Common myeloid progenitor, CD34-positive (primary cell): ENCODE data around the gene ATRIP.

ENCODE experiments used
- CTCF ChIA-PET: fragments of 350-600 bp; sonication (Branson Sonifier 250); formaldehyde crosslinking; loops from one replicate; lab custom pipeline; 2021; ENCODE audit warnings: antibody characterized with exemption; lab: Charles Lee
- POLR2A ChIA-PET: fragments of 350-600 bp; sonication (Branson Sonifier 250); formaldehyde crosslinking; loops from one replicate; lab custom pipeline; 2021; ENCODE audit warnings: antibody characterized with exemption; lab: Charles Lee
- DNase-seq, 3 donors: peaks; one replicate each; pipeline versions ENCODE4 v3.0.0 to v3.0.0-alpha.2; 2013
- H3K27ac ChIP-seq, 2 experiments: 1 replicate in 1 of 2; 2 replicates in 1 of 2; pipeline ENCODE4 v1.7.0; 2013; ENCODE audit warnings: inconsistent platforms in 2 of 2, low read length in 2 of 2, mild to moderate bottlenecking in 2 of 2, low read depth in 1 of 2, moderate library complexity in 1 of 2; ENCODE audit not compliant: severe bottlenecking in 2 of 2, insufficient read depth in 1 of 2, poor library complexity in 1 of 2
- H3K27me3 ChIP-seq, 5 experiments: replicated peaks in 2 of 5; 1 replicate in 3 of 5; 2 replicates in 2 of 5; pipeline versions ENCODE4 v1.6.1 to v1.7.0; 2013; ENCODE audit warnings: low read length in 4 of 5, mild to moderate bottlenecking in 2 of 5, moderate library complexity in 2 of 5, inconsistent platforms in 1 of 5; ENCODE audit not compliant: insufficient read depth in 5 of 5, control insufficient read depth in 4 of 5
- H3K36me3 ChIP-seq, 4 experiments: 1 replicate in 2 of 4; 2 replicates in 2 of 4; pipeline versions ENCODE4 v1.6.1 to v1.7.0; 2013; ENCODE audit warnings: low read length in 3 of 4, control low read depth in 1 of 4, mild to moderate bottlenecking in 1 of 4; ENCODE audit not compliant: control insufficient read depth in 4 of 4, insufficient read depth in 4 of 4
- H3K4me1 ChIP-seq, 4 experiments: 1 replicate in 3 of 4; 2 replicates in 1 of 4; pipeline versions ENCODE4 v1.6.1 to v1.7.1; 2013; ENCODE audit warnings: low read length in 3 of 4, mild to moderate bottlenecking in 3 of 4, control low read depth in 1 of 4, inconsistent platforms in 1 of 4, moderate library complexity in 1 of 4; ENCODE audit not compliant: control insufficient read depth in 4 of 4, insufficient read depth in 4 of 4; ENCODE audit errors: control extremely low read depth in 1 of 4
- H3K4me3 ChIP-seq, 7 experiments: 1 replicate in 4 of 7; 2 replicates in 3 of 7; pipeline versions ENCODE4 v1.5.1 to v1.7.0; 2013; ENCODE audit warnings: mild to moderate bottlenecking in 7 of 7, low read length in 6 of 7, moderate library complexity in 6 of 7, inconsistent platforms in 2 of 7, low read depth in 2 of 7, control low read depth in 1 of 7; ENCODE audit not compliant: insufficient read depth in 4 of 7, control insufficient read depth in 1 of 7; ENCODE audit errors: extremely low read depth in 1 of 7
- H3K9me3 ChIP-seq, 5 experiments: 1 replicate in 4 of 5; 2 replicates in 1 of 5; pipeline versions ENCODE4 v1.6.1 to v1.7.1; 2013; ENCODE audit warnings: low read length in 4 of 5, mild to moderate bottlenecking in 2 of 5, inconsistent platforms in 1 of 5, low read depth in 1 of 5, moderate library complexity in 1 of 5; ENCODE audit not compliant: control insufficient read depth in 4 of 5, insufficient read depth in 2 of 5; ENCODE audit errors: control extremely low read depth in 1 of 5
- WGBS: methylation state at CpG from one replicate; pipeline ENCODE4 v1.1.5; 2013; ENCODE audit not compliant: insufficient coverage; 5-methylcytosine and 5-hydroxymethylcytosine counted together

Gene ATRIP

DNA sequence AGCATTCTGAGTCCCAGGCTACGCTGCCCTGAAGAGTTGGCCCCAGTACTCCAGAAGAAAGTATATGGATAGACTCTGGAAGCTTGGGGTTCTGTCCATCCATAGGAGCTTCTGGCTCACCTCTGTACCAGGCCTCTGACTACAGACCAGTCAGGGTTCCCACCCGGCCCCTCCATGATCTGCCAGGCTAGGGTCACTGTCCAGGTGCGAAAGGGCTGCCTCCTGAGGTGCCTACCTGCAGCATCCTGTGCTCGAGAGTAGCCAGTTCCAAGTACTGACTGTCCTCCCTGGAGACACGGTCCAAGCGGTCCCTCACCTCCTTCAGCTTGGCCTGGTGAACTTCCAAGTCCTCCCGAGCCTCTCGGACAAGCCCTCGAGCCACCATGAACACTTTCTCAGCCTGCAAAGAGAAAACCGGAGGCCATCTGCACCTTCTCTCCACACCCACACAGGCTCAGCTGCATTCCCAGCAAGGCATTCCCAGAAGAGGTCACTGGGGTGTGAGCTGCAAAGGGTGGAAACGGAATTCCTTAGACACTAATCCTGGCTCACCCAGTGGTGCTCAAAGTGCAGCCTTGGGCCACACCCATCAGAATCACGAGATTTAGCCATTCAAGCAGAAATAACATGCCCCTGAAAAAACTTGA lies 12.9 kb upstream of the ATRIP start:
- Histone ChIP-seq H3K9me3 (no peaks in the 10 kb centered on the region), H3K27ac (no peak overlapping the region), H3K27me3 (peaks cover 0 to 3% (median under 1%) of the 10 kb centered on the region in 5 experiments), H3K4me1 (peaks cover 0 to 22% (median 16%) of the 10 kb centered on the region in 4 experiments), H3K36me3 (peaks cover 2 to 38% (median 14%) of the 10 kb centered on the region in 4 experiments), H3K4me3 (no peak overlapping the region)
- no peak for DNase-seq
- ChIA-PET CTCF (interaction anchor here (1.0 to 9.8 kb wide), 20 partner anchors 8 to 210 kb away, joined by 3 to 164 read pairs (median 4); partner anchors contain the start of gene CAMP), POLR2A (no interaction called here)
- WGBS: 98% methylated on average over 10 of the region's 12 CpGs

DNA sequence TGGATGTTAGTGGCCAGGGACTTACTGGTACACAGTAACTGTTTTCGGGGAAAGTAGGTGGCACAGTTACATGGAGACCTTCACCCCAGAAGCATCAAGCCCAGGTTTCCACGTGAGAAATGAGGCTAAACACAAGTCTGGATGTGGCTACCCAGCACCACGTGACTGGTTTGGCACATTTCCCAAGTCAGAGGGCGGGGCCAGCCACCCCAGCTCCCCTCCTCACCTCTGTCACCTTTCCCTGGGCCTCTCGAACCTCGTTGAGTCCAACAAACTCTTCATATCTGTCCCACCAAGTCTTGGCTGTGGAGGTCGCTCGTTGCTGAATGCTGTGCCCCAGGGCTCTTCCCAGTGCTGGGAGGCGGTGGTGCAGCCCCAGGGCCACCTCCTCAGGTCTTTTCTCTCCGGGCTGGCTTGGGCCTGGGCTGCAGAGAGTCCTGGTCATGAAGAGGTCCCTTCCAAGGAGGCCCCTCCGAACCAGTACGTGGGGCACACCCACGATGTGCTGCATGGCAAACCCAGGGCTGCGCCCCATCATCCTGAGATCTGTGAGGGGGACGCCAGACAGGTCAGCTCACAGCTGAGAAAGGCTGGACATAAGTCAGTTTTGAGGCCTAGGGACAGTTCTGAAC lies 11.8 kb upstream of the ATRIP start:
- Histone ChIP-seq H3K36me3 (peaks cover 2 to 38% (median 14%) of the 10 kb centered on the region in 4 experiments), H3K27ac (no peak overlapping the region), H3K4me3 (no peak overlapping the region), H3K4me1 (peaks cover 0 to 28% (median 18%) of the 10 kb centered on the region in 4 experiments), H3K9me3 (no peaks in the 10 kb centered on the region), H3K27me3 (peaks cover 0 to 2% (median 0%) of the 10 kb centered on the region in 5 experiments)
- no peak for DNase-seq
- ChIA-PET CTCF (interaction anchor here (1.0 to 9.8 kb wide), 21 partner anchors 9 to 252 kb away, joined by 3 to 164 read pairs (median 6); partner anchors contain the start of genes CAMP and SHISA5), POLR2A (no interaction called here)
- 81% methylated on average over 12 of the region's 15 CpGs for WGBS

DNA sequence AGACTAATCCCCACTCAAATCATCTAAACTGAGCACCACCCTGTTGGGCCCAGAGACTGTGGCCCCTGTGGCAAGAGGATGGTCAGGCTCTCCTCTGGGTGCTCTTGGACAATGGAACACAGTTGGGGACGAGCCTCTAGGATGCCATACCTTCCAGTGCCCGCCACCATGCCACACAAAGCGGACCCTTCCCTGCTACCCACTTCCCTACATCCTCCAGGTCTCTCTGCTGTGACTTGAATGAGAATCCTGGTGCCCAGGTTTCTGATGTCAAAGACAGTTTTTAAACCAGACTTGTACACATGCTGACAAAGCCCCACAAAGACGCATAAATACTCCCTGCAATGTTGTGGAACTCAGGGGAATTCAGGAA lies 11.3 kb upstream of the ATRIP start:
- ChIA-PET CTCF (interaction anchor here (0.8 to 9.8 kb wide), 29 partner anchors 10 to 253 kb away, joined by 3 to 164 read pairs (median 12); partner anchors contain the start of gene SHISA5), POLR2A (interaction anchor here (0.7 to 1.2 kb wide), 2 partner anchors 160 to 162 kb away, joined by 3 read pairs; no protein-coding TSS in a partner anchor)
- peaks cover 0 to under 1% (median 0%) of the 10 kb centered on the region in 5 experiments for H3K27me3 ChIP-seq
- H3K36me3 ChIP-seq: peaks cover 2 to 38% (median 14%) of the 10 kb centered on the region in 4 experiments
- H3K4me3 ChIP-seq: no peak overlapping the region
- H3K9me3 ChIP-seq: no peaks in the 10 kb centered on the region
- WGBS: 82% methylated on average over 4 of the region's 4 CpGs
- no peak for DNase-seq
- H3K4me1 ChIP-seq: peaks cover 0 to 26% (median 13%) of the 10 kb centered on the region in 4 experiments
- no peak overlapping the region for H3K27ac ChIP-seq

DNA sequence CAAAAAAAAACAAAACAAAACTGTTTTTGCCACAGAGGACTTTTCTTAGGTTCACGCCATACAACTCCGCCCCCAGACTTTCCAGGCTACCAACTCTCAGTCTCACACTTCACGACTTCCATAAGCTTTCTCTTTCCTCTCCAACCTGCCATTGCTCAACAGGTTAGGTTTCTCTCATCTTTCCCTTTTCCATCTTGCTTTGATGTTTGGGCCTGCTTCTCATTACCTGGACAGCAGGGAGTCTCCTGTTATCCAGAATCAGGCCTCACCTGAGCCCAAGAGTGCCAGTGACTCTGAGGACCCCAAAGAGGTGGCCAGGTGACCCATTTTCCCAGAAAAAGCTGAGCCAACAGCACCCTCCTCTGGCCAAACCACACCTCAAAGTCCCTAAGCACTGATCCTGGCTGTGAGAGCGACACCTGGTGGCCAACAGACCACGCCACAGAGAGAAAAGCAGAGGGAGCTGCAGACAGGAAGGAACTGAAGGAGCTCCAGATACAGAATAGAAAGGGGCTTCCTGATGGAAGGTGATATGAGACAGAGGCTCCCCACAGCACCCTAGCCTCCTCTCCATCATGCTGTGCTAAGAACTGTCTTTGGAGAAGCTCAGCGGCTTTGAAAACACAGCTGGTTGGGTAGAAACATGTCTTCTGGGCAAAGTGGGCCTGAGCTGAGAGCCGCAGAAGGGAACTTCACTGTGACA lies 10.6 kb upstream of the ATRIP start:
- no peak overlapping the region for H3K4me3 ChIP-seq
- 45% methylated on average over 7 of the region's 7 CpGs for WGBS
- H3K27me3 ChIP-seq: no peaks in the 10 kb centered on the region
- DNase-seq: peak; percentile 86 to 92 (median 87)
- no peak overlapping the region for H3K27ac ChIP-seq
- peaks cover 2 to 38% (median 14%) of the 10 kb centered on the region in 4 experiments for H3K36me3 ChIP-seq
- CTCF ChIA-PET: interaction anchor here (0.7 to 9.8 kb wide), 69 partner anchors 9 to 254 kb away, joined by 3 to 164 read pairs (median 4); partner anchors contain the start of genes ATRIP, CDC25A, SHISA5 and ZNF589
- POLR2A ChIA-PET: interaction anchor here (0.7 to 1.3 kb wide), 4 partner anchors 10 to 162 kb away, joined by 3 to 8 read pairs (median 4); partner anchors contain the start of gene ATRIP
- H3K4me1 ChIP-seq: peaks cover 0 to 26% (median 13%) of the 10 kb centered on the region in 4 experiments
- H3K9me3 ChIP-seq: no peaks in the 10 kb centered on the region

DNA sequence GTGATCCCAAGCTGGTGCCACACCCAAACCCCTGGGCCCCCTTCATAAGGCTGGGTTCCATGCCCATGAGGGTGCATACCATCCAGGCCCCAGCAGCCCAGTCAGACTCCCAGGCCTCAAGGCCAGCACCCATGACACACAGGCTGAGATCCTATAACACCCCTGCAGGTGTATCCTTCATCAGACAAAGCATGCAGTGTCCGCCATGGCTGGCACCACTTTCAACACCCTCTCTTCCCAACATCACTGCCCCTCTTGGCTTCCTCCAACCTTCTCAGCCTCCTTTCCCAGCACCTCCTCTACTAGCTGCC lies 10.1 kb upstream of the ATRIP start:
- no peak overlapping the region for H3K27ac ChIP-seq
- H3K4me1 ChIP-seq: peaks cover 5 to 31% (median 17%) of the 10 kb centered on the region in 4 experiments
- DNase-seq: no peak
- 33% methylated on average over 1 of the region's 1 CpG for WGBS
- POLR2A ChIA-PET: interaction anchor here (1.1 to 1.3 kb wide), 3 partner anchors 10 to 163 kb away, joined by 3 to 8 read pairs (median 5); partner anchors contain the start of gene ATRIP
- no peak overlapping the region for H3K4me3 ChIP-seq
- H3K36me3 ChIP-seq: peaks cover 2 to 35% (median 14%) of the 10 kb centered on the region in 4 experiments
- CTCF ChIA-PET: interaction anchor here (0.7 to 9.8 kb wide), 63 partner anchors 8 to 254 kb away, joined by 3 to 164 read pairs (median 5); partner anchors contain the start of genes ATRIP, CDC25A, SHISA5 and ZNF589
- no peaks in the 10 kb centered on the region for H3K9me3 ChIP-seq
- H3K27me3 ChIP-seq: no peaks in the 10 kb centered on the region

DNA sequence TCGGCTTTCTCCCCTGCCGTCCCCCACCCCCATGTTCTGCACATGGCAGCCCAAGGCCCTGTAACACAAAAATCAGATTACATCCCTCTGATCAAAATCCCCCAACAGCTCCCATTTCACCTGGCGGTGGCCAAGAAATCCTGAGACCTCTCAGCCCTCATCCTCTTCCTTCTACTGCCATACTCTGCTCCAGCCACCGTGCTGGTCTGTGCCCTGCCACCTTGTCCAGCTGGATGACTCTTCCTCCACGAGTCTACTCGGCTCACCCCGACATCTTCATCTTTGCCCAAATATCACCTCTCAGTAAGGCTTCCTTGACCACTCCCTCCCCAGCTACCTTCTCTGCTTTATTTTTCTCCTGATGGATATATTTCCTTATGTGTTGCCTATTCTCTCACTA lies 9.7 kb upstream of the ATRIP start:
- Histone ChIP-seq H3K4me3 (no peak overlapping the region), H3K36me3 (peaks cover 5 to 34% (median 17%) of the 10 kb centered on the region in 4 experiments), H3K27ac (peak overlapping the region in 1 of 2 experiments; percentile 22), H3K9me3 (no peaks in the 10 kb centered on the region), H3K27me3 (no peaks in the 10 kb centered on the region), H3K4me1 (peaks cover 8 to 35% (median 21%) of the 10 kb centered on the region in 4 experiments)
- no peak for DNase-seq
- CTCF ChIA-PET: interaction anchor here (0.7 to 9.8 kb wide), 44 partner anchors 8 to 243 kb away, joined by 3 to 164 read pairs (median 6); partner anchors contain the start of genes ATRIP, SHISA5 and ZNF589
- POLR2A ChIA-PET: interaction anchor here (1.3 kb wide), 1 partner anchor 36 kb away, joined by 8 read pairs; no protein-coding TSS in a partner anchor
- WGBS: 99% methylated on average over 6 of the region's 7 CpGs
